ENCODE results near the gene BABAM2.

The BABAM2 gene

GRCh38 chr2:28291811-28292440 is 401.4 kb downstream of the BABAM2 start:
- Histone ChIP-seq H3K36me3 (ENCODE audit: control insufficient read depth in 2 of 2, insufficient read depth in 1 of 2, low read length in 2 of 2) (no peaks in the 10 kb centered on the region), H3K4me1 (ENCODE audit: control insufficient read depth, insufficient read depth, low read length) (no peaks in the 10 kb centered on the region), H3K4me3 (ENCODE audit: low read depth, low read length) (no peak overlapping the region), H3K9me3 (ENCODE audit: control insufficient read depth, insufficient read depth, low read depth, low read length) (no peaks in the 10 kb centered on the region), H3K27ac (ENCODE audit: extremely low read depth, low read depth, low read length) (no peak overlapping the region)
- POLR2A ChIA-PET = no interaction called here
- CTCF ChIA-PET = no interaction called here
- TF ChIP-seq ZNF549 (tag by site-specific recombination; IDR thresholded peaks at IDR 0.05) = no peak

DNA sequence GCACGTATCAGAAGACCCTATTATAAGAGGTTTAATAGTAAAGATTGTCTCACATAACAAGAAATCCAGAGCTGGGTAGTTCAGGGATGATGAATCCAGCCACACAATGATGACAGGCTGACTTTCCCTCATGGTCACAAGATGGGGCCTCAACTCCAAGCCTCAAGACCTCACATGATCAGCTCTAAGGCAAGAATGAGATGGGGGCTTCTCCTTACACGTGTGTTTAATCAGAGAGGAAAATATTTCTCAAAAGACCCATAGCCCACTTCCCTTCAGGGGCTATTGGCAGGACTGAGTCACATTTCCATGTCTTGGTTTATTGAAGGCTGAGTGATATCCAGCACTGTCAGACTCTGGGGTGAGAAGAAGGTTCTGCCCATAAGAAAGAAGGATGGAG is 402.0 kb downstream of the BABAM2 start:
- POLR2A ChIA-PET = no interaction called here
- no peaks in the 10 kb centered on the region for H3K4me1 ChIP-seq (ENCODE audit: control insufficient read depth, insufficient read depth, low read length)
- no peaks in the 10 kb centered on the region for H3K9me3 ChIP-seq (ENCODE audit: control insufficient read depth, insufficient read depth, low read depth, low read length)
- H3K27ac ChIP-seq (ENCODE audit: extremely low read depth, low read depth, low read length) = no peak overlapping the region
- no peak for TF ChIP-seq ZNF670 (tag by site-specific recombination; IDR thresholded peaks at IDR 0.05; ENCODE audit: low read depth)
- TF ChIP-seq ZNF518A (tag by site-specific recombination; conservative IDR thresholded peaks at IDR 0.05; ENCODE audit: low read depth) = no peak
- TF ChIP-seq, protein P1, sequence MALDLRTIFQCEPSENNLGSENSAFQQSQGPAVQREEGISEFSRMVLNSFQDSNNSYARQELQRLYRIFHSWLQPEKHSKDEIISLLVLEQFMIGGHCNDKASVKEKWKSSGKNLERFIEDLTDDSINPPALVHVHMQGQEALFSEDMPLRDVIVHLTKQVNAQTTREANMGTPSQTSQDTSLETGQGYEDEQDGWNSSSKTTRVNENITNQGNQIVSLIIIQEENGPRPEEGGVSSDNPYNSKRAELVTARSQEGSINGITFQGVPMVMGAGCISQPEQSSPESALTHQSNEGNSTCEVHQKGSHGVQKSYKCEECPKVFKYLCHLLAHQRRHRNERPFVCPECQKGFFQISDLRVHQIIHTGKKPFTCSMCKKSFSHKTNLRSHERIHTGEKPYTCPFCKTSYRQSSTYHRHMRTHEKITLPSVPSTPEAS (tag by site-specific recombination; IDR thresholded peaks at IDR 0.05) = no peak
- TF ChIP-seq ZNF114 (tag by site-specific recombination; IDR thresholded peaks at IDR 0.05) = no peak
- TF ChIP-seq ZNF561 (tag by site-specific recombination; IDR thresholded peaks at IDR 0.05; ENCODE audit: borderline replicate concordance) = no peak
- TF ChIP-seq ZNF610 (tag by site-specific recombination; IDR thresholded peaks at IDR 0.05; ENCODE audit: borderline replicate concordance) = no peak
- no peak for TF ChIP-seq ZBTB20 (tag by site-specific recombination; IDR thresholded peaks at IDR 0.05)
- TF ChIP-seq ZNF768 (tag by site-specific recombination; IDR thresholded peaks at IDR 0.05) = no peak
- no peak for TF ChIP-seq ZNF560 (tag by site-specific recombination; IDR thresholded peaks at IDR 0.05; ENCODE audit: borderline replicate concordance)
- no peak for TF ChIP-seq ZNF514 (tag by site-specific recombination; IDR thresholded peaks at IDR 0.05)
- TF ChIP-seq ZNF19 (tag by site-specific recombination; IDR thresholded peaks at IDR 0.05; ENCODE audit: low read depth) = no peak
- no peak for TF ChIP-seq ZNF747 (tag by site-specific recombination; IDR thresholded peaks at IDR 0.05)
- TF ChIP-seq ZNF664 (tag by site-specific recombination; IDR thresholded peaks at IDR 0.05) = no peak
- TF ChIP-seq ZNF571 (tag by site-specific recombination; IDR thresholded peaks at IDR 0.05) = no peak
- no peak for TF ChIP-seq ZNF121 (tag by site-specific recombination; IDR thresholded peaks at IDR 0.05)
- H3K36me3 ChIP-seq (ENCODE audit: control insufficient read depth in 2 of 2, insufficient read depth in 1 of 2, low read length in 2 of 2) = no peaks in the 10 kb centered on the region
- CTCF ChIA-PET = no interaction called here
- H3K4me3 ChIP-seq (ENCODE audit: low read depth, low read length) = no peak overlapping the region

- Histone ChIP-seq H3K4me3 (ENCODE audit: low read depth, low read length) (no peak overlapping the region), H3K4me1 (ENCODE audit: control insufficient read depth, insufficient read depth, low read length) (no peaks in the 10 kb centered on the region), H3K36me3 (ENCODE audit: control insufficient read depth in 2 of 2, insufficient read depth in 1 of 2, low read length in 2 of 2) (no peaks in the 10 kb centered on the region), H3K9me3 (ENCODE audit: control insufficient read depth, insufficient read depth, low read depth, low read length) (no peaks in the 10 kb centered on the region), H3K27ac (ENCODE audit: extremely low read depth, low read depth, low read length) (no peak overlapping the region)
- TF ChIP-seq ZNF37A (tag by site-specific recombination; IDR thresholded peaks at IDR 0.05) (no peak), ZFP69B (tag by site-specific recombination; IDR thresholded peaks at IDR 0.05) (no peak), GLI2 (tag by site-specific recombination; IDR thresholded peaks at IDR 0.05; ENCODE audit: borderline replicate concordance, low read depth) (no peak), ZNF658 (tag by site-specific recombination; IDR thresholded peaks at IDR 0.05) (no peak)
- TF ChIP-seq, protein P2, sequence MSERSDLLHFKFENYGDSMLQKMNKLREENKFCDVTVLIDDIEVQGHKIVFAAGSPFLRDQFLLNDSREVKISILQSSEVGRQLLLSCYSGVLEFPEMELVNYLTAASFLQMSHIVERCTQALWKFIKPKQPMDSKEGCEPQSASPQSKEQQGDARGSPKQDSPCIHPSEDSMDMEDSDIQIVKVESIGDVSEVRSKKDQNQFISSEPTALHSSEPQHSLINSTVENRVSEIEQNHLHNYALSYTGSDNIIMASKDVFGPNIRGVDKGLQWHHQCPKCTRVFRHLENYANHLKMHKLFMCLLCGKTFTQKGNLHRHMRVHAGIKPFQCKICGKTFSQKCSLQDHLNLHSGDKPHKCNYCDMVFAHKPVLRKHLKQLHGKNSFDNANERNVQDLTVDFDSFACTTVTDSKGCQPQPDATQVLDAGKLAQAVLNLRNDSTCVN (tag by site-specific recombination; optimal IDR thresholded peaks at IDR 0.05) = no peak
- POLR2A ChIA-PET = no interaction called here
- CTCF ChIA-PET = no interaction called here
Observed at GRCh38 chr2:28293416-28293815, 402.9 kb downstream of the BABAM2 start.
